Sigmoid colon (tissue), 7 donors: Measurements from ENCODE around the gene IMP4. TPM values are rescaled to one million over a fixed set of nuclear protein-coding genes. Genes with fewer than 3 reads are reported as not detected.

Experiments used
- DNase-seq: peaks from one replicate; pipeline ENCODE4 v3.0.0-alpha.2; 2019
- H3K27ac ChIP-seq, 4 donors: fragments of 200-600 bp; sonication (generic); one replicate each; pipeline ENCODE4 v1.5.1; 2016 to 2019; ENCODE audit warnings: mild to moderate bottlenecking in 1 of 4
- H3K27me3 ChIP-seq, 3 donors: fragments of 200-600 bp; sonication (generic); one replicate each; pipeline ENCODE4 v1.5.1; 2019; ENCODE audit warnings: mild to moderate bottlenecking in 1 of 3
- H3K36me3 ChIP-seq, 4 donors: fragments of 200-600 bp; sonication (generic); one replicate each; pipeline ENCODE4 v1.5.1; 2016 to 2019
- H3K4me1 ChIP-seq, 4 donors: fragments of 200-600 bp; sonication (generic); one replicate each; pipeline ENCODE4 v1.5.1; 2017 to 2019
- H3K4me3 ChIP-seq, 4 donors: fragments of 200-600 bp; sonication (generic); one replicate each; pipeline ENCODE4 v1.5.1; 2017 to 2019; ENCODE audit warnings: mild to moderate bottlenecking in 2 of 4, moderate library complexity in 1 of 4
- H3K9me3 ChIP-seq, 4 donors: fragments of 200-600 bp in 3 of 4; sonication (generic) in 3 of 4; one replicate each; pipeline versions ENCODE4 v1.5.1 to v1.6.1; 2013 to 2019
- EP300 ChIP-seq, 4 donors: sonication (generic); formaldehyde crosslinking; IDR thresholded peaks; one replicate each; pipeline ENCODE4 v1.6.1; 2017; ENCODE audit warnings: antibody characterized with exemption in 4 of 4
- POLR2A ChIP-seq, 2 donors: fragments of 450-650 bp; IDR thresholded peaks; one replicate each; pipeline ENCODE4 v1.6.1; 2016; ENCODE audit warnings: antibody characterized with exemption in 2 of 2, mild to moderate bottlenecking in 2 of 2, moderate library complexity in 2 of 2
- POLR2AphosphoS5 ChIP-seq, 4 donors: sonication (generic); formaldehyde crosslinking; IDR thresholded peaks; one replicate each; pipeline ENCODE4 v1.6.1; 2017; ENCODE audit warnings: antibody characterized with exemption in 4 of 4
- WGBS, 2 donors: extraction: QIAGEN DNeasy Blood & Tissue Kit; methylation state at CpG; one replicate each; pipeline ENCODE4 v1.1.7; 2013; 5-methylcytosine and 5-hydroxymethylcytosine counted together
- intact Hi-C: fragments of 100-400 bp; cut with DNase I; formaldehyde crosslinking; loops from one replicate; pipeline ENCODE4 v1.15.1; 2023
- polyA plus RNA-seq, 3 donors: library from polyadenylated mRNA; stranded (reverse); fragments of 200-250 nt; gene quantifications; one replicate each; pipeline ENCODE4 v1.2.3, GENCODE V29; 2013
- total RNA-seq, 4 donors: library from RNA; depleted of rRNA; stranded (reverse); fragments of >200 nt; gene quantifications; one replicate each; pipeline ENCODE4 v1.1.0, GENCODE V29; 2016
- TF ChIP-seq, protein P1 (sequence below), 4 experiments: fragments of 450-650 bp in 3 of 4; fragments of 200-600 bp in 1 of 4; IDR thresholded peaks; one replicate each; pipeline ENCODE4 v1.5.1; 2016 to 2019; ENCODE audit warnings: antibody characterized with exemption in 4 of 4, mild to moderate bottlenecking in 3 of 4, moderate library complexity in 2 of 4
- donor health status: healthy with polysubstance abuse.
- donor health status: Bipolar disorder and iron deficiency.
- donor health status: healthy.

Gene IMP4
- total and polyA plus RNA-seq, 7 donors, result 48.0 to 130 (median 76.4) TPM

DNA sequence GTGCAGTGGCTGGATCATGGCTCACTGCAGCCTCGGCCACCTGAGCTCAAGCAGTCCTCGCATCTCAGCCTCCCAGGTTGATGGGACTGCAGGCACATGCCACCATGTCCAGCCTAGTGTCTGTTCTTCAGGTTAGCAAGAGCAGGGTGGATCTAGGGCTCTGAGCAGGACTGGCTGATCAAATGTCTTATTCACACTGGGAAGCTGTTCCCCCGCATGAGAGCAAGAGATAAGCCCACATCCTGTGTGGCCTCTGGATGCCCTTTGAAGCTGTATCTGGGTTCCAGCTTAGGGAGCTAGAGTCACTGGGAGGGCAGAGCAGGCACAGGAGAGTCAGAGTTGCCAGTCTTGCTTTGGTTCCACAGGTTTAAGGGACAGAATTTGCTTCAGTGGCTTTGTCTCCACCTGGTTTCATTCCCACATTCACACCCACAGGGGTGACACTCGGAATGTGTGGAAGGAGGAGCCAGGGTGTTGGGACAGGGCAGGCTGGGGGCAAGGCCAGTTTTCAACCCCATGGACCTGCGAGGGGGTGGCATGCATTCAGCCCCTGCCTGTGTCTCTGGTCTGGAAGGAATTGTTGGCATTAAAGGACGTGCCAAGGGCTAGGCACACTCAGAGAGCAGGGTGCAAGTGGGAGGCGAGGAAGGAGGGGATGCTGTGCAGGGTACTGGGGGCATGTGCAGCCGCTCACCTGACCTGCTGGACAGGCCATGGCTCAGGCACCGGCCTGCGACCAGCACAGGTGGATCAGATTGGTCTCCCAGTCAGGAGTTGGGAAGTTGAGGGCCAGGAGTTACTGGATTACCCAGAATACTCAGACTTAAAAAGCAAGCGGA is 37.6 kb downstream of the IMP4 start:
- DNase-seq, result peak; percentile 38
- Histone ChIP-seq H3K27ac (no peak overlapping the region), H3K9me3 (no peaks in the 10 kb centered on the region), H3K27me3 (no peaks in the 10 kb centered on the region), H3K36me3 (peaks cover 0 to 12% (median 2%) of the 10 kb centered on the region in 4 donors), H3K4me1 (no peaks in the 10 kb centered on the region), H3K4me3 (no peak overlapping the region)
- TF ChIP-seq, protein P1, sequence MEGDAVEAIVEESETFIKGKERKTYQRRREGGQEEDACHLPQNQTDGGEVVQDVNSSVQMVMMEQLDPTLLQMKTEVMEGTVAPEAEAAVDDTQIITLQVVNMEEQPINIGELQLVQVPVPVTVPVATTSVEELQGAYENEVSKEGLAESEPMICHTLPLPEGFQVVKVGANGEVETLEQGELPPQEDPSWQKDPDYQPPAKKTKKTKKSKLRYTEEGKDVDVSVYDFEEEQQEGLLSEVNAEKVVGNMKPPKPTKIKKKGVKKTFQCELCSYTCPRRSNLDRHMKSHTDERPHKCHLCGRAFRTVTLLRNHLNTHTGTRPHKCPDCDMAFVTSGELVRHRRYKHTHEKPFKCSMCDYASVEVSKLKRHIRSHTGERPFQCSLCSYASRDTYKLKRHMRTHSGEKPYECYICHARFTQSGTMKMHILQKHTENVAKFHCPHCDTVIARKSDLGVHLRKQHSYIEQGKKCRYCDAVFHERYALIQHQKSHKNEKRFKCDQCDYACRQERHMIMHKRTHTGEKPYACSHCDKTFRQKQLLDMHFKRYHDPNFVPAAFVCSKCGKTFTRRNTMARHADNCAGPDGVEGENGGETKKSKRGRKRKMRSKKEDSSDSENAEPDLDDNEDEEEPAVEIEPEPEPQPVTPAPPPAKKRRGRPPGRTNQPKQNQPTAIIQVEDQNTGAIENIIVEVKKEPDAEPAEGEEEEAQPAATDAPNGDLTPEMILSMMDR (IDR thresholded peaks at IDR 0.05), result no peak
- no peak for TF ChIP-seq EP300 (IDR thresholded peaks at IDR 0.05)
- no peak for TF ChIP-seq POLR2AphosphoS5 (IDR thresholded peaks at IDR 0.05)
- intact Hi-C loops, result no loop called here
- 92 to 95% methylated on average over 11 of the region's 11 CpGs for WGBS, 2 donors

DNA sequence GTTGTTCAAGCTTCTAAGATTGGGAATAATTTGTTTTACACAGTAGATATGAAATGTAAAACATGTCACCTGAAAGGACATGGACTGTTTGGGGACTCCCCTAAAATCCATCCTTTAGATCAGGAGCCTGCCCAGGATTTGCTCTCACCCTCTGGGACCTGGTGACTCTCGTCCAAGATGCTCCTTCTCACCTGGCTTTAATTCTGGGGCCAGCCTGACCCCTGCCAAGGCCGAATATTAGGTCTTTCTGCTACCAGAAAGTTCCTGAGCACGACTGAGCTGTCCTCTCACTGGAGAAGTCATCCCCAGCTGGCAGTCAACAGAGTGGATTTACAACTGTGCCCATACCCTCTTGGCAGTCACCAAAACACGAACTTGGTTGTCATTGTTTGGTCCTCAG is 38.4 kb downstream of the IMP4 start:
- Histone ChIP-seq H3K9me3 (no peaks in the 10 kb centered on the region), H3K27ac (no peak overlapping the region), H3K4me3 (no peak overlapping the region), H3K4me1 (peaks cover 0 to under 1% (median 0%) of the 10 kb centered on the region in 4 donors), H3K27me3 (no peaks in the 10 kb centered on the region), H3K36me3 (peaks cover 0 to 4% (median 0%) of the 10 kb centered on the region in 4 donors)
- peak; percentile 38 for DNase-seq
- WGBS, 2 donors, result 89 to 91% methylated on average over 4 of the region's 4 CpGs
- intact Hi-C loops, result no loop called here
- no peak for TF ChIP-seq EP300 (IDR thresholded peaks at IDR 0.05)
- TF ChIP-seq, protein P1 (IDR thresholded peaks at IDR 0.05), result no peak
- TF ChIP-seq POLR2AphosphoS5 (IDR thresholded peaks at IDR 0.05), result no peak
- TF ChIP-seq POLR2A (IDR thresholded peaks at IDR 0.05), result no peak

DNA sequence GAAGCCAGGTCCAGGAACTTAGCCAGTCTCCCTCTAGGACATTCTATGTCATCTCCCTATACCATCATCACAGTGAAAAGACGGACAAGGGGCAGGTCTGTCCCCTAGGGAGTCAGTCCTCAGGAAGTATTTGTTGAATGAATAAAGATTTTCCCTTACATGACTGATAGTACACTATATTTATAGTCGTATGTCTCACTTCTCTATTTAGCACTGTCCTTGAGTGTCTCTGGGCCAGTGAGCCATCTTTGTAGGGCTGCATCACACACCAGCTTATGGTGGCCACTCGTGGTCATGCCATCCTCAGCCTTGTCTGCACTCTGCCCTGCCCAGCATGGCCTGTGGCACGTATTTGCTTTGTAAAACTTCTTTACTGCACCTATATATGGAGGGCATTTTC is 38.9 kb downstream of the IMP4 start:
- Histone ChIP-seq H3K4me1 (peaks cover 0 to 5% (median 2%) of the 10 kb centered on the region in 4 donors), H3K36me3 (peaks cover 0 to 4% (median 0%) of the 10 kb centered on the region in 4 donors), H3K27ac (no peak overlapping the region), H3K27me3 (no peaks in the 10 kb centered on the region), H3K4me3 (no peak overlapping the region), H3K9me3 (no peaks in the 10 kb centered on the region)
- TF ChIP-seq EP300 (IDR thresholded peaks at IDR 0.05), result no peak
- TF ChIP-seq, protein P1 (IDR thresholded peaks at IDR 0.05), result no peak
- no peak for TF ChIP-seq POLR2AphosphoS5 (IDR thresholded peaks at IDR 0.05)
- TF ChIP-seq POLR2A (IDR thresholded peaks at IDR 0.05), result no peak
- 83 to 87% methylated on average over 4 of the region's 4 CpGs for WGBS, 2 donors
- intact Hi-C loops, result no loop called here
- DNase-seq, result no peak

DNA sequence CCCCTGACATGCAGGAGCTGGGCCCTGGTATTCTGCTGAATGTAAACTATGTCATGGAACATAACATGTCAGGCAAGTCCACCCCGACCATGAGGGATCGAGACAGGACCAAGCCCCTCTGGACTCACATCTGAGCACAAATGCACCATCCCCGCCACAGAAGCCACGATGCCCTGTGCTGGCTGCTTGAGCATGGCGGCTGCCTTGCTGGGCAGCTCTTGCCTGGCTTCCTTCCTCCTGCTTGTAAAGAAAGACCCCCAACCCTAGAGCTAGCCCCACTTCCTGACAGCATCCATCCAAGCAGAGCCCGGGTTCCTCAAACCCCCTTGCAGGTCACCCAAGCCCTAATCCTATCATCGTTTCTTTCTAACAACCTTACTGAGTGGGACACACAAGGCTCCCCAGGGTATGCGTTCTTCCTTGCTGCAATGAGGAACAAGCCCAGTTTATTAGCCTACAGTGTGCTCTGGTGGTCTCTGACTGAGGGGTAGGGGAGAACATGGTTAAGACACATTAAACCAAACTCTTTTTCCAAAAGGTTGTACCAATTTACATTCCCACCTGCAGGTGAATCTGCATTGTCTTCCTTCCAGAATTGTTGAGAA is 39.7 kb downstream of the IMP4 start:
- no peak overlapping the region for H3K27ac ChIP-seq
- TF ChIP-seq POLR2A (IDR thresholded peaks at IDR 0.05), result no peak
- TF ChIP-seq POLR2AphosphoS5 (IDR thresholded peaks at IDR 0.05), result no peak
- TF ChIP-seq EP300 (IDR thresholded peaks at IDR 0.05), result no peak
- TF ChIP-seq, protein P1 (IDR thresholded peaks at IDR 0.05), result no peak
- H3K36me3 ChIP-seq, result peaks cover 0 to 4% (median 0%) of the 10 kb centered on the region in 4 donors
- intact Hi-C loops, result no loop called here
- H3K4me3 ChIP-seq, result no peak overlapping the region
- H3K4me1 ChIP-seq, result peaks cover 0 to 5% (median 4%) of the 10 kb centered on the region in 4 donors
- H3K9me3 ChIP-seq, result no peaks in the 10 kb centered on the region
- H3K27me3 ChIP-seq, result no peaks in the 10 kb centered on the region
- WGBS, 2 donors, result 93 to 94% methylated on average over 8 of the region's 8 CpGs
- DNase-seq, result peak; percentile 46
